CD14-positive monocyte (primary cell): ENCODE data around the gene ZNF888. TPM values are rescaled to one million over a fixed set of nuclear protein-coding genes. Genes with fewer than 3 reads are reported as not detected.

ENCODE experiments used
- DNase-seq, 3 donors: peaks; one replicate each; pipeline ENCODE4 v3.0.0-alpha.2; 2011 to 2022
- H2AFZ ChIP-seq: 2 replicates; pipeline ENCODE4 v1.6.0; 2012; ENCODE audit warnings: mild to moderate bottlenecking, low read depth, low read length, inconsistent platforms; ENCODE audit not compliant: insufficient read depth, poor library complexity, severe bottlenecking
- H3K27ac ChIP-seq, 2 donors: 1 replicate in 1 of 2; 2 replicates in 1 of 2; pipeline ENCODE4 v1.5.1; 2012 to 2013; ENCODE audit warnings: low read length in 2 of 2, control low read depth in 1 of 2, inconsistent platforms in 1 of 2, low read depth in 1 of 2, mild to moderate bottlenecking in 1 of 2
- H3K27me3 ChIP-seq, 2 donors: one replicate each; pipeline versions ENCODE4 v1.6.0 to v1.6.1; 2011 to 2013; ENCODE audit warnings: low read length in 2 of 2; ENCODE audit not compliant: control insufficient read depth in 2 of 2, insufficient read depth in 2 of 2
- H3K36me3 ChIP-seq, 2 donors: replicated peaks in 1 of 2; 1 replicate in 1 of 2; 2 replicates in 1 of 2; pipeline versions ENCODE4 v1.5.1 to v1.6.1; 2012 to 2013; ENCODE audit warnings: low read length in 2 of 2, control low read depth in 1 of 2, inconsistent platforms in 1 of 2, mild to moderate bottlenecking in 1 of 2; ENCODE audit not compliant: insufficient read depth in 2 of 2, control insufficient read depth in 1 of 2
- H3K4me1 ChIP-seq, 2 donors: 1 replicate in 1 of 2; 2 replicates in 1 of 2; pipeline versions ENCODE4 v1.5.1 to v1.6.1; 2012 to 2013; ENCODE audit warnings: low read length in 2 of 2, control low read depth in 1 of 2, inconsistent platforms in 1 of 2, mild to moderate bottlenecking in 1 of 2, moderate library complexity in 1 of 2; ENCODE audit not compliant: insufficient read depth in 2 of 2, control insufficient read depth in 1 of 2
- H3K4me2 ChIP-seq: replicated peaks from 2 replicates; pipeline ENCODE3; 2012; ENCODE audit warnings: low read length, moderate library complexity, mild to moderate bottlenecking; ENCODE audit not compliant: poor library complexity, severe bottlenecking; ENCODE audit errors: extremely low read depth
- H3K4me3 ChIP-seq, 3 experiments: fragments of 200-600 bp in 1 of 3; sonication (generic) in 1 of 3; replicated peaks in 1 of 3; 1 replicate in 2 of 3; 2 replicates in 1 of 3; pipeline ENCODE4 v1.5.1; 2011 to 2013; ENCODE audit warnings: low read length in 3 of 3, mild to moderate bottlenecking in 3 of 3, control low read depth in 2 of 3, low read depth in 2 of 3, inconsistent platforms in 1 of 3, moderate library complexity in 1 of 3
- H3K79me2 ChIP-seq: 2 replicates; pipeline ENCODE4 v1.6.0; 2012; ENCODE audit warnings: mild to moderate bottlenecking, control low read depth, inconsistent platforms, low read length, moderate library complexity; ENCODE audit not compliant: insufficient read depth
- H3K9ac ChIP-seq: 2 replicates; pipeline ENCODE4 v1.6.0; 2017; ENCODE audit warnings: low read length, mild to moderate bottlenecking; ENCODE audit not compliant: insufficient read depth, poor library complexity, severe bottlenecking
- H3K9me3 ChIP-seq, 2 donors: replicated peaks in 1 of 2; 1 replicate in 1 of 2; 2 replicates in 1 of 2; pipeline versions ENCODE4 v1.5.1 to v1.6.1; 2012 to 2013; ENCODE audit warnings: low read length in 2 of 2, control low read depth in 1 of 2; ENCODE audit not compliant: control insufficient read depth in 1 of 2, insufficient read depth in 1 of 2
- H4K20me1 ChIP-seq: 2 replicates; pipeline ENCODE4 v1.6.0; 2012; ENCODE audit warnings: mild to moderate bottlenecking, low read length, control low read depth, moderate library complexity; ENCODE audit not compliant: insufficient read depth
- H3K27ac Mint-ChIP-seq, 7 donors: one replicate each; pipeline ENCODE4 v1.8.0; 2020; ENCODE audit warnings: mild to moderate bottlenecking in 7 of 7, mixed read lengths in 7 of 7, moderate library complexity in 6 of 7, inconsistent platforms in 2 of 7
- H3K27me3 Mint-ChIP-seq, 3 donors: one replicate each; pipeline ENCODE4 v1.8.0; 2021 to 2022; ENCODE audit warnings: low read depth in 3 of 3, mild to moderate bottlenecking in 3 of 3, mixed read lengths in 3 of 3, moderate library complexity in 3 of 3, inconsistent platforms in 1 of 3
- H3K36me3 Mint-ChIP-seq, 2 donors: one replicate each; pipeline ENCODE4 v1.8.0; 2020; ENCODE audit warnings: mixed read lengths in 2 of 2, inconsistent platforms in 1 of 2, mild to moderate bottlenecking in 1 of 2
- H3K4me1 Mint-ChIP-seq: one replicate; pipeline ENCODE4 v1.8.0; 2020; ENCODE audit warnings: mild to moderate bottlenecking, mixed read lengths
- H3K4me3 Mint-ChIP-seq, 2 donors: one replicate each; pipeline ENCODE4 v1.8.0; 2020; ENCODE audit warnings: mild to moderate bottlenecking in 2 of 2, mixed read lengths in 2 of 2, moderate library complexity in 1 of 2
- H3K9me3 Mint-ChIP-seq, 7 donors: one replicate each; pipeline ENCODE4 v1.8.0; 2020 to 2022; ENCODE audit warnings: mixed read lengths in 7 of 7, mild to moderate bottlenecking in 6 of 7, moderate library complexity in 6 of 7, inconsistent platforms in 2 of 7
- CTCF ChIP-seq: fragments of 200-600 bp; IDR thresholded peaks from one replicate; pipeline ENCODE4 v1.8.0; 2022; ENCODE audit warnings: antibody characterized with exemption, mild to moderate bottlenecking
- WGBS: methylation state at CpG from one replicate; pipeline ENCODE4 v1.1.5; 2013; ENCODE audit warnings: missing lambda C conversion rate; ENCODE audit not compliant: insufficient coverage; 5-methylcytosine and 5-hydroxymethylcytosine counted together
- intact Hi-C, 2 donors: fragments of 100-400 bp; cut with micrococcal nuclease; formaldehyde crosslinking; loops; one replicate each; pipeline versions ENCODE4 v1.15.0 to v1.15.1; 2023
- polyA plus RNA-seq, 3 donors: library from polyadenylated mRNA; depleted of rRNA in 1 of 3; unstranded in 2 of 3; stranded (reverse) in 1 of 3; fragments of 300-500 nt in 2 of 3; fragments of >200 nt in 1 of 3; fragmentation: Illumina TruSeq in 2 of 3; gene quantifications; 1 replicate in 2 of 3; 2 replicates in 1 of 3; pipeline ENCODE4 v1.2.3, GENCODE V29; 2012 to 2021

ZNF888 gene
- polyA plus RNA-seq, 3 donors = 0.71 to 1.7 (median 1.4) TPM

GRCh38 chr19:52962394-52963246 is 39.4 kb upstream of the ZNF888 start, which contains the start of gene ZNF816:
TSS of gene ZNF816 (minus strand) at chr19:52962881. CDS start at chr19:52956089, 6,792 bp downstream.
- Mint-ChIP-seq H3K27ac (peak within 1 kb of the TSS; percentile 83 to 93 (median 90)), H3K9me3 (peaks cover 36 to 61% (median 52%) of the 10 kb centered on the region in 7 donors), H3K4me3 (peak within 1 kb of the TSS; percentile 98 to 99), H3K4me1 (peaks cover 22% of the 10 kb centered on the region), H3K27me3 (no peaks in the 10 kb centered on the region), H3K36me3 (peaks cover 23 to 38% of the 10 kb centered on the region in 2 donors)
- Histone ChIP-seq H3K27me3 (no peaks in the 10 kb centered on the region), H3K27ac (peak within 1 kb of the TSS; percentile 54 to 85), H4K20me1 (no peaks in the 10 kb centered on the region), H3K9ac (peak within 1 kb of the TSS; percentile 72), H3K4me3 (peak within 1 kb of the TSS; percentile 62 to 82 (median 72)), H3K4me2 (peak within 1 kb of the TSS; percentile 79), H3K9me3 (peaks cover 49 to 53% of the 10 kb centered on the region in 2 donors), H2AFZ (peak within 1 kb of the TSS; percentile 85), H3K4me1 (peaks cover 14 to 17% of the 10 kb centered on the region in 2 donors), H3K79me2 (peaks cover 43% of the 10 kb centered on the region), H3K36me3 (peaks cover 8 to 33% of the 10 kb centered on the region in 2 donors)
- intact Hi-C loops = loop anchor here (1.0 to 10.0 kb wide), 9 partner anchors 20 to 432 kb away; partner anchors contain the start of genes ZNF888 (in 2 of the 2), ZNF160 (in 1 of the 2), ZNF320 (in 1 of the 2) and ZNF611 (in 1 of the 2)
- DNase-seq = peak; percentile 91 to 93 (median 92)
- TF ChIP-seq CTCF = no peak
- WGBS = under 1% methylated on average over 55 of the region's 55 CpGs

- H3K27ac ChIP-seq = peak overlapping the region; percentile 54 to 85
- WGBS = 56% methylated on average over 4 of the region's 5 CpGs
- H3K4me3 ChIP-seq = peak overlapping the region; percentile 62 to 82 (median 72)
- Mint-ChIP-seq H3K9me3 (peaks cover 34 to 62% (median 53%) of the 10 kb centered on the region in 7 donors), H3K36me3 (peaks cover 29 to 45% of the 10 kb centered on the region in 2 donors), H3K4me1 (peaks cover 22% of the 10 kb centered on the region), H3K4me3 (peak overlapping the region; percentile 98 to 99), H3K27me3 (no peaks in the 10 kb centered on the region), H3K27ac (peak overlapping the region; percentile 83 to 93 (median 90))
- H3K9ac ChIP-seq = peak overlapping the region; percentile 72
- H2AFZ ChIP-seq = peak overlapping the region; percentile 85
- H3K9me3 ChIP-seq = peaks cover 49 to 53% of the 10 kb centered on the region in 2 donors
- H3K27me3 ChIP-seq = no peaks in the 10 kb centered on the region
- H4K20me1 ChIP-seq = no peaks in the 10 kb centered on the region
- peak overlapping the region; percentile 79 for H3K4me2 ChIP-seq
- intact Hi-C loops = loop anchor here (1.0 to 10.0 kb wide), 8 partner anchors 20 to 433 kb away; partner anchors contain the start of genes ZNF888 (in 2 of the 2), ZNF160 (in 1 of the 2), ZNF611 (in 1 of the 2) and ZNF765 (in 1 of the 2)
- peaks cover 43% of the 10 kb centered on the region for H3K79me2 ChIP-seq
- DNase-seq = no peak
- H3K4me1 ChIP-seq = peaks cover 14 to 17% of the 10 kb centered on the region in 2 donors
- TF ChIP-seq CTCF = no peak
- H3K36me3 ChIP-seq = peaks cover 12 to 40% of the 10 kb centered on the region in 2 donors
These were observed 38.8 kb upstream of the ZNF888 start for GRCh38 chr19:52961981-52962380.
